HepG2 (cell line): ENCODE measurements around the gene MCM3AP. TPM values are rescaled to one million over a fixed set of nuclear protein-coding genes. Genes with fewer than 3 reads are reported as not detected.

Experiments
- ATAC-seq: fragments of 200-7000 bp; cut with Tn5 transposase; 3 replicates; pipeline ENCODE4 v1.9.1; 2020; ENCODE audit warnings: mild to moderate bottlenecking, moderate library complexity
- BruUV-seq: library from RNA; stranded (reverse); fragments of 400-500 nt; replicated peaks from 2 replicates; lab custom pipeline; 2021; lab: Mats Ljungman, UMichigan
- CTCF ChIA-PET: fragments of 300-600 bp; formaldehyde crosslinking; extraction: SDS; loops from one replicate; lab custom pipeline; 2021; ENCODE audit warnings: low total read pairs, inconsistent platforms, low intra/inter-chr PET ratio; lab: Yijun Ruan, JAX
- POLR2A ChIA-PET: fragments of 350-600 bp; sonication (Branson Sonifier 250); formaldehyde crosslinking; loops from one replicate; lab custom pipeline; 2020; ENCODE audit warnings: antibody characterized with exemption, inconsistent platforms; lab: Yijun Ruan, JAX
- DNase-seq: peaks from one replicate; pipeline ENCODE4 v3.0.0-alpha.2; 2015; ENCODE audit warnings: low spot score
- FAIRE-seq: peaks from 3 replicates; lab custom pipeline; 2011; peaks lifted over from hg19 to GRCh38; lab: Jason Lieb, UNC
- H2AFZ ChIP-seq: one replicate; pipeline ENCODE4 v1.6.1; 2011; ENCODE audit warnings: low read length, inconsistent platforms
- H3K27ac ChIP-seq: fragments of 300-600 bp; 3 replicates; pipeline ENCODE4 v1.8.0; 2011; ENCODE audit warnings: mixed run types, mild to moderate bottlenecking, mixed read lengths, low read length, inconsistent platforms; ENCODE audit not compliant: insufficient read depth; ENCODE audit errors: extremely low read length
- H3K27me3 ChIP-seq, 2 experiments: fragments of 200-600 bp in 1 of 2; 2 replicates in 1 of 2; 3 replicates in 1 of 2; pipeline versions ENCODE4 v1.6.0 to v1.8.0; 2011; ENCODE audit warnings: low read length in 2 of 2, mild to moderate bottlenecking in 2 of 2, moderate library complexity in 2 of 2, inconsistent platforms in 1 of 2; ENCODE audit not compliant: insufficient read depth in 2 of 2, control insufficient read depth in 1 of 2
- H3K36me3 ChIP-seq, 2 experiments: fragments of 200-600 bp in 1 of 2; replicated peaks in 1 of 2; 2 replicates in 1 of 2; 3 replicates in 1 of 2; pipeline versions ENCODE4 v1.5.1 to v1.8.0; 2011; ENCODE audit warnings: low read length in 2 of 2, inconsistent platforms in 1 of 2; ENCODE audit not compliant: insufficient read depth in 2 of 2, control insufficient read depth in 1 of 2
- H3K4me1 ChIP-seq: 2 replicates; pipeline ENCODE4 v1.5.1; 2012; ENCODE audit warnings: low read length, inconsistent platforms; ENCODE audit not compliant: insufficient read depth
- H3K4me2 ChIP-seq: 2 replicates; pipeline ENCODE4 v1.6.0; 2011; ENCODE audit warnings: low read depth, low read length, inconsistent platforms
- H3K4me3 ChIP-seq, 3 experiments: fragments of 200-600 bp in 1 of 3; sonication (generic), shearing (Covaris generic) in 1 of 3; replicated peaks in 1 of 3; 2 replicates each; pipeline ENCODE4 v1.5.1; 2011 to 2016; ENCODE audit warnings: low read length in 3 of 3, inconsistent platforms in 2 of 3, low read depth in 2 of 3, mild to moderate bottlenecking in 2 of 3, control low read depth in 1 of 3, mixed read lengths in 1 of 3; ENCODE audit not compliant: insufficient read depth in 1 of 3
- H3K79me2 ChIP-seq: one replicate; pipeline ENCODE4 v1.6.1; 2011; ENCODE audit warnings: low read length, inconsistent platforms; ENCODE audit not compliant: insufficient read depth
- H3K9ac ChIP-seq: 2 replicates; pipeline ENCODE4 v1.6.0; 2011; ENCODE audit warnings: mild to moderate bottlenecking, low read depth, low read length, inconsistent platforms; ENCODE audit not compliant: insufficient read depth
- H3K9me3 ChIP-seq: 2 replicates; pipeline ENCODE4 v1.5.1; 2012; ENCODE audit warnings: mild to moderate bottlenecking, low read length
- H4K20me1 ChIP-seq: 2 replicates; pipeline ENCODE4 v1.6.0; 2011; ENCODE audit warnings: inconsistent platforms, mild to moderate bottlenecking, low read length, moderate library complexity; ENCODE audit not compliant: insufficient read depth
- CBFB ChIP-seq: sonication (generic); formaldehyde crosslinking; IDR thresholded peaks from 2 replicates; pipeline ENCODE4 v1.4.0; 2020; ENCODE audit warnings: missing genetic modification reagents
- CSRNP1 ChIP-seq: sonication (generic); formaldehyde crosslinking; IDR thresholded peaks from 2 replicates; pipeline ENCODE4 v1.8.1; 2023; ENCODE audit warnings: mild to moderate bottlenecking, missing genetic modification reagents
- HNF1B ChIP-seq: sonication (generic); formaldehyde crosslinking; IDR thresholded peaks from 2 replicates; pipeline ENCODE4 v1.5.1; 2020; ENCODE audit warnings: mild to moderate bottlenecking, moderate library complexity, missing genetic modification reagents
- NFE2L2 ChIP-seq: fragments of 150-350 bp; IDR thresholded peaks from 2 replicates; pipeline ENCODE4 v1.6.1; 2014; ENCODE audit warnings: low read length
- NFYC ChIP-seq: IDR thresholded peaks from 2 replicates; pipeline ENCODE4 v1.6.1; 2016; ENCODE audit warnings: missing genetic modification reagents, missing compliant biosample characterization
- NR2F1 ChIP-seq, 2 experiments: fragments of 450-650 bp in 1 of 2; formaldehyde crosslinking in 1 of 2; IDR thresholded peaks; 2 replicates each; pipeline versions ENCODE4 v1.5.0 to v1.6.1; 2016 to 2020; ENCODE audit warnings: mild to moderate bottlenecking in 1 of 2, missing compliant biosample characterization in 1 of 2, missing genetic modification reagents in 1 of 2, moderate library complexity in 1 of 2
- RARA ChIP-seq: IDR thresholded peaks from 2 replicates; pipeline ENCODE4 v1.6.1; 2016; ENCODE audit warnings: missing genetic modification reagents, missing compliant biosample characterization
- SCMH1 ChIP-seq: sonication (generic); formaldehyde crosslinking; IDR thresholded peaks from 2 replicates; pipeline ENCODE4 v1.9.0; 2021; ENCODE audit warnings: missing genetic modification reagents, mild to moderate bottlenecking, borderline replicate concordance
- TEAD2 ChIP-seq: sonication (generic); formaldehyde crosslinking; IDR thresholded peaks from 2 replicates; pipeline ENCODE4 v1.9.0; 2021; ENCODE audit warnings: missing genetic modification reagents
- TEAD3 ChIP-seq: optimal IDR thresholded peaks from 2 replicates; pipeline ENCODE3; 2016; ENCODE audit warnings: borderline replicate concordance
- ZBTB49 ChIP-seq: sonication (generic); formaldehyde crosslinking; IDR thresholded peaks from 2 replicates; pipeline ENCODE4 v1.4.0; 2020; ENCODE audit warnings: missing genetic modification reagents, borderline replicate concordance
- ZFP62 ChIP-seq: sonication (generic); formaldehyde crosslinking; IDR thresholded peaks from 2 replicates; pipeline ENCODE4 v1.4.0; 2020; ENCODE audit warnings: missing genetic modification reagents
- ZNF260 ChIP-seq: sonication (generic); formaldehyde crosslinking; IDR thresholded peaks from 2 replicates; pipeline ENCODE4 v1.4.0; 2020; ENCODE audit warnings: missing genetic modification reagents, low read depth, mild to moderate bottlenecking, borderline replicate concordance
- ZNF263 ChIP-seq: sonication (generic); formaldehyde crosslinking; IDR thresholded peaks from 2 replicates; pipeline ENCODE4 v1.4.0; 2020; ENCODE audit warnings: missing genetic modification reagents
- ZNF501 ChIP-seq: sonication (generic); formaldehyde crosslinking; IDR thresholded peaks from 2 replicates; pipeline ENCODE4 v1.5.1; 2020; ENCODE audit warnings: mild to moderate bottlenecking, moderate library complexity, missing genetic modification reagents
- ZNF629 ChIP-seq: sonication (generic); formaldehyde crosslinking; conservative IDR thresholded peaks from 2 replicates; pipeline ENCODE4 v1.5.0; 2020; ENCODE audit warnings: missing genetic modification reagents
- ZSCAN12 ChIP-seq: sonication (generic); formaldehyde crosslinking; IDR thresholded peaks from 2 replicates; pipeline ENCODE4 v1.9.0; 2021; ENCODE audit warnings: mild to moderate bottlenecking, missing genetic modification reagents
- WGBS: methylation state at CpG from one replicate; pipeline ENCODE4 v1.1.6; 2017; ENCODE audit warnings: low lambda C conversion rate; 5-methylcytosine and 5-hydroxymethylcytosine counted together
- in situ Hi-C: cut with HindIII; loops from 2 replicates; pipeline ENCODE4 v1.10.0; 2017; ENCODE audit warnings: low pct_unique_long_range_greater_than_20kb; ENCODE audit not compliant: extremely low pct_ligation_motif_present
- intact Hi-C: fragments of 100-400 bp; cut with micrococcal nuclease; formaldehyde crosslinking; loops from one replicate; pipeline ENCODE4 v1.10.0; 2022; ENCODE audit not compliant: unreplicated experiment
- polyA plus RNA-seq, 8 experiments: library from polyadenylated mRNA; depleted of rRNA in 3 of 8; stranded (reverse) in 7 of 8; unstranded in 1 of 8; fragments of >200 nt; fragmentation: Illumina TruSeq in 4 of 8; extraction: Trizol in 4 of 8; gene quantifications; 2 replicates each; pipeline versions ENCODE4 v1.2.1 to v1.2.3, GENCODE V29; 2011 to 2016; ENCODE audit warnings: low read depth in 4 of 8, missing spikeins in 1 of 8, mixed read lengths in 1 of 8; ENCODE audit not compliant: insufficient read depth in 1 of 8
- total RNA-seq, 5 experiments: library from RNA; depleted of rRNA; stranded (reverse); fragments of >200 nt; fragmentation: Illumina TruSeq; extraction: Trizol; gene quantifications; 2 replicates each; pipeline ENCODE4 v1.2.3, GENCODE V29; 2016; ENCODE audit warnings: low read depth in 1 of 5
- TF ChIP-seq, protein P1 (sequence below): sonication (generic); formaldehyde crosslinking; IDR thresholded peaks from 2 replicates; pipeline ENCODE4 v1.4.0; 2020; ENCODE audit warnings: mild to moderate bottlenecking, missing genetic modification reagents

The MCM3AP gene
- total and polyA plus RNA-seq, 2 of the 13 experiments (the other 11 are each of a cell fraction or from before 2014, with no cell fraction given): 27.0 to 54.7 TPM

GRCh38 chr21:46227811-46228344 lies 57.5 kb downstream of the MCM3AP start:
- Histone ChIP-seq H3K9ac (peak overlapping the region; percentile 81), H3K4me1 (peaks cover 61% of the 10 kb centered on the region), H4K20me1 (peaks cover 31% of the 10 kb centered on the region), H3K36me3 (peaks cover 0 to 8% of the 10 kb centered on the region in 2 experiments; a peak in 4 of 5 replicates), H2AFZ (no peak overlapping the region), H3K27ac (peak overlapping the region; percentile 64), H3K9me3 (no peaks in the 10 kb centered on the region), H3K4me2 (peak overlapping the region; percentile 81), H3K27me3 (no peaks in the 10 kb centered on the region), H3K4me3 (peak overlapping the region; percentile 91 to 99 (median 98)), H3K79me2 (peaks cover 66% of the 10 kb centered on the region)
- ATAC-seq (no peak), DNase-seq (no peak), FAIRE-seq (no peak)
- POLR2A ChIA-PET: interaction anchor here (1.0 to 1.1 kb wide), 2 partner anchors 68 to 254 kb away, joined by 4 to 6 read pairs; no protein-coding TSS in a partner anchor
- WGBS: under 1% methylated on average over 11 of the region's 20 CpGs
- intact Hi-C loops: loop anchor here (5.0 to 10.0 kb wide), 2 partner anchors 57 to 71 kb away; partner anchors contain the start of genes FTCD, MCM3AP and YBEY
- CTCF ChIA-PET: no interaction called here
- BruUV-seq: no TSS peak
- in situ Hi-C loops: loop anchor here (5.0 kb wide), 1 partner anchor 256 kb away; no protein-coding TSS in a partner anchor
- peak; percentile 31; the same call in 1 of the 2 replicates for TF ChIP-seq NFE2L2
- TF ChIP-seq, protein P1, sequence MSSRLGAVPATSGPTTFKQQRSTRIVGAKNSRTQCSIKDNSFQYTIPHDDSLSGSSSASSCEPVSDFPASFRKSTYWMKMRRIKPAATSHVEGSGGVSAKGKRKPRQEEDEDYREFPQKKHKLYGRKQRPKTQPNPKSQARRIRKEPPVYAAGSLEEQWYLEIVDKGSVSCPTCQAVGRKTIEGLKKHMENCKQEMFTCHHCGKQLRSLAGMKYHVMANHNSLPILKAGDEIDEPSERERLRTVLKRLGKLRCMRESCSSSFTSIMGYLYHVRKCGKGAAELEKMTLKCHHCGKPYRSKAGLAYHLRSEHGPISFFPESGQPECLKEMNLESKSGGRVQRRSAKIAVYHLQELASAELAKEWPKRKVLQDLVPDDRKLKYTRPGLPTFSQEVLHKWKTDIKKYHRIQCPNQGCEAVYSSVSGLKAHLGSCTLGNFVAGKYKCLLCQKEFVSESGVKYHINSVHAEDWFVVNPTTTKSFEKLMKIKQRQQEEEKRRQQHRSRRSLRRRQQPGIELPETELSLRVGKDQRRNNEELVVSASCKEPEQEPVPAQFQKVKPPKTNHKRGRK (CRISPR knock-in tag): no peak
- no peak for TF ChIP-seq TEAD3 (CRISPR knock-in tag)
- TF ChIP-seq TEAD2 (CRISPR knock-in tag): no peak
- no peak for TF ChIP-seq ZNF260
- TF ChIP-seq ZBTB49: no peak
- no peak for TF ChIP-seq ZFP62 (CRISPR knock-in tag)
- TF ChIP-seq CBFB (CRISPR knock-in tag): no peak
- no peak for TF ChIP-seq ZSCAN12
- 0 out of 2 replicates have a peak, but pooled peaks have one; percentile 33 for TF ChIP-seq HNF1B (CRISPR knock-in tag)
- TF ChIP-seq ZNF263: no peak
- TF ChIP-seq CSRNP1 (CRISPR knock-in tag): no peak
- no peak for TF ChIP-seq NR2F1 (CRISPR knock-in tag; IDR thresholded peaks at IDR 0.05)
- no peak for TF ChIP-seq ZNF629
- no peak for TF ChIP-seq RARA (CRISPR knock-in tag)
- TF ChIP-seq NFYC (CRISPR knock-in tag): no peak
- 0 out of 2 replicates have a peak, but pooled peaks have one; percentile 37 for TF ChIP-seq ZNF501
- no peak for TF ChIP-seq SCMH1 (CRISPR knock-in tag)
